Measurements from ENCODE around the gene FBXO34. TPM values are rescaled to one million over a fixed set of nuclear protein-coding genes. Genes with fewer than 3 reads are reported as not detected.

Gene FBXO34
- 34.2 and 37.2 TPM in 2 replicates for total RNA-seq

GRCh38 chr14:55270832-55271571 lies at the start of gene FBXO34:
FBXO34 (plus strand) TSS chr14:55271421; CDS start chr14:55350391, 78,970 bp downstream.

Other genes starting within 250 kb of the FBXO34 start
- 13.5 and 34.9 TPM in 2 replicates for gene WDHD1, start 244.3 kb upstream of the FBXO34 start, total RNA-seq
- gene SOCS4, start 244.2 kb upstream of the FBXO34 start, total RNA-seq = 14.8 and 17.5 TPM in 2 replicates
- gene MAPK1IP1L, start 219.8 kb upstream of the FBXO34 start, total RNA-seq = 15.0 and 19.7 TPM in 2 replicates
- 224 and 313 TPM in 2 replicates for gene LGALS3, start 142.2 kb upstream of the FBXO34 start, total RNA-seq
- gene DLGAP5, start 79.8 kb upstream of the FBXO34 start, total RNA-seq = 22.9 and 112 TPM in 2 replicates
- 19.7 and 26.5 TPM in 2 replicates for gene ATG14, start 140.4 kb downstream of the FBXO34 start, total RNA-seq
- gene TBPL2, start 169.2 kb downstream of the FBXO34 start, total RNA-seq = not detected in 2 replicates

Data from uterine smooth muscle cell (primary cell).